Vagina (tissue), 2 donors: Measurements from ENCODE around the gene FAM3D. TPM values are rescaled to one million over a fixed set of nuclear protein-coding genes. Genes with fewer than 3 reads are reported as not detected.
A peak's percentile ranks its signal among the peaks of the same experiment; 100 is the strongest.

Experiments
- DNase-seq, 2 donors: peaks; one replicate each; pipeline ENCODE4 v3.0.0-alpha.2; 2017; ENCODE audit errors: extremely low spot score in 2 of 2
- H3K27ac ChIP-seq: fragments of 200-600 bp; sonication (generic); one replicate; pipeline ENCODE4 v1.5.1; 2019
- H3K27me3 ChIP-seq: fragments of 200-600 bp; sonication (generic); one replicate; pipeline ENCODE4 v1.5.1; 2019
- H3K36me3 ChIP-seq, 2 donors: fragments of 200-600 bp; sonication (generic); one replicate each; pipeline ENCODE4 v1.5.1; 2017 to 2019
- H3K4me1 ChIP-seq: fragments of 200-600 bp; sonication (generic); one replicate; pipeline ENCODE4 v1.5.1; 2019
- H3K4me3 ChIP-seq, 2 donors: fragments of 200-600 bp; sonication (generic); 1 replicate in 1 of 2; 2 replicates in 1 of 2; pipeline ENCODE4 v1.5.1; 2016 to 2019
- H3K9me3 ChIP-seq: fragments of 200-600 bp; sonication (generic); one replicate; pipeline ENCODE4 v1.5.1; 2019
- POLR2A ChIP-seq, 2 donors: fragments of 450-650 bp; IDR thresholded peaks; one replicate each; pipeline ENCODE4 v1.6.1; 2017; ENCODE audit warnings: antibody characterized with exemption in 2 of 2, mild to moderate bottlenecking in 2 of 2, moderate library complexity in 2 of 2
- POLR2AphosphoS5 ChIP-seq, 2 donors: sonication (generic); formaldehyde crosslinking; IDR thresholded peaks; one replicate each; pipeline ENCODE4 v1.9.0; 2017; ENCODE audit warnings: antibody characterized with exemption in 2 of 2, mild to moderate bottlenecking in 2 of 2, low read depth in 1 of 2; ENCODE audit not compliant: insufficient read depth in 1 of 2
- intact Hi-C: fragments of 100-400 bp; cut with DNase I; formaldehyde crosslinking; loops from one replicate; pipeline ENCODE4 v1.15.1; 2023
- total RNA-seq: library from RNA; depleted of rRNA; stranded (reverse); fragments of >200 nt; gene quantifications from one replicate; pipeline ENCODE4 v1.2.3, GENCODE V29; 2016
- TF ChIP-seq, protein P1 (sequence below), 3 experiments: fragments of 450-650 bp in 2 of 3; fragments of 200-600 bp in 1 of 3; sonication (generic) in 1 of 3; IDR thresholded peaks; one replicate each; pipeline ENCODE4 v1.5.1; 2017 to 2019; ENCODE audit warnings: antibody characterized with exemption in 3 of 3, mild to moderate bottlenecking in 2 of 3, moderate library complexity in 2 of 3

FAM3D gene
- total RNA-seq, 1 donor from 2014 or later, result 13.5 TPM

- no peaks in the 10 kb centered on the region for H3K9me3 ChIP-seq
- no peaks in the 10 kb centered on the region for H3K27me3 ChIP-seq
- intact Hi-C loops, result no loop called here
- no peak overlapping the region for H3K4me3 ChIP-seq
- no peaks in the 10 kb centered on the region for H3K36me3 ChIP-seq
- peaks cover 9% of the 10 kb centered on the region for H3K4me1 ChIP-seq
- no peak for DNase-seq
- no peak overlapping the region for H3K27ac ChIP-seq
- TF ChIP-seq, protein P1, sequence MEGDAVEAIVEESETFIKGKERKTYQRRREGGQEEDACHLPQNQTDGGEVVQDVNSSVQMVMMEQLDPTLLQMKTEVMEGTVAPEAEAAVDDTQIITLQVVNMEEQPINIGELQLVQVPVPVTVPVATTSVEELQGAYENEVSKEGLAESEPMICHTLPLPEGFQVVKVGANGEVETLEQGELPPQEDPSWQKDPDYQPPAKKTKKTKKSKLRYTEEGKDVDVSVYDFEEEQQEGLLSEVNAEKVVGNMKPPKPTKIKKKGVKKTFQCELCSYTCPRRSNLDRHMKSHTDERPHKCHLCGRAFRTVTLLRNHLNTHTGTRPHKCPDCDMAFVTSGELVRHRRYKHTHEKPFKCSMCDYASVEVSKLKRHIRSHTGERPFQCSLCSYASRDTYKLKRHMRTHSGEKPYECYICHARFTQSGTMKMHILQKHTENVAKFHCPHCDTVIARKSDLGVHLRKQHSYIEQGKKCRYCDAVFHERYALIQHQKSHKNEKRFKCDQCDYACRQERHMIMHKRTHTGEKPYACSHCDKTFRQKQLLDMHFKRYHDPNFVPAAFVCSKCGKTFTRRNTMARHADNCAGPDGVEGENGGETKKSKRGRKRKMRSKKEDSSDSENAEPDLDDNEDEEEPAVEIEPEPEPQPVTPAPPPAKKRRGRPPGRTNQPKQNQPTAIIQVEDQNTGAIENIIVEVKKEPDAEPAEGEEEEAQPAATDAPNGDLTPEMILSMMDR (IDR thresholded peaks at IDR 0.05), result no peak
- no peak for TF ChIP-seq POLR2AphosphoS5 (IDR thresholded peaks at IDR 0.05; ENCODE audit: insufficient read depth in 1 of 2, low read depth in 1 of 2)
Measured at GRCh38 chr3:58647381-58648141, 19.0 kb downstream of the FAM3D start.

- Histone ChIP-seq H3K27me3 (no peaks in the 10 kb centered on the region), H3K4me3 (no peak overlapping the region), H3K27ac (no peak overlapping the region), H3K4me1 (peaks cover 9% of the 10 kb centered on the region), H3K36me3 (no peaks in the 10 kb centered on the region), H3K9me3 (no peaks in the 10 kb centered on the region)
- no peak for DNase-seq
- intact Hi-C loops, result no loop called here
- TF ChIP-seq POLR2AphosphoS5 (IDR thresholded peaks at IDR 0.05; ENCODE audit: insufficient read depth in 1 of 2, low read depth in 1 of 2), result no peak
- TF ChIP-seq, protein P1 (IDR thresholded peaks at IDR 0.05), result no peak
- no peak for TF ChIP-seq POLR2A (IDR thresholded peaks at IDR 0.05)
Measured at GRCh38 chr3:58646503-58646902, 20.1 kb downstream of the FAM3D start.

- Histone ChIP-seq H3K27ac (no peak overlapping the region), H3K36me3 (no peaks in the 10 kb centered on the region), H3K27me3 (no peaks in the 10 kb centered on the region), H3K9me3 (no peaks in the 10 kb centered on the region), H3K4me3 (no peak overlapping the region), H3K4me1 (peaks cover 12% of the 10 kb centered on the region)
- DNase-seq, result no peak
- intact Hi-C loops, result no loop called here
- TF ChIP-seq, protein P1 (IDR thresholded peaks at IDR 0.05), result no peak
- TF ChIP-seq POLR2AphosphoS5 (IDR thresholded peaks at IDR 0.05; ENCODE audit: insufficient read depth in 1 of 2, low read depth in 1 of 2) (no peak), POLR2A (IDR thresholded peaks at IDR 0.05) (no peak)
Measured at GRCh38 chr3:58645726-58646125, 20.8 kb downstream of the FAM3D start.

DNA sequence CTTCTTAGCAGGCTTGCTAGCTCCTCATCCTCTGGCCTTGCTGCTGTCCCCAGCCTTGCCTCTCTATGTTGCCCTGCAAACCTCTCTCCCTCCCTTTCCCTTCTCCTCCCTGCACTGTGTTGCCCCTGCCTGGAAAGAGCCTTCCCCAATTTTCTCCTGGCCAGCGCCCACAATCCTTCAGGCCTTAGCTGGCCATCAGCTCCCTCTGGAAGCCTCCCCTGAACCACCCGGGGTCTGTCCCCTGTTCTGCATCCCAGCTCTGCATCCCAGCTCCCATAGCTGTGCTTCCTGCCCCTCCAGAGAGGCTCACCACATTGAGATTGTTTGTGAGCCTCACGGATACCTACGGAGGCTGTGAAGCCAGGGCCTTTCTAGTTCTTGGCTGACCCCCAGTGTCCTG lies 23.7 kb downstream of the FAM3D start:
- intact Hi-C loops, result no loop called here
- Histone ChIP-seq H3K36me3 (no peaks in the 10 kb centered on the region), H3K27me3 (no peaks in the 10 kb centered on the region), H3K27ac (no peak overlapping the region), H3K4me3 (no peak overlapping the region), H3K9me3 (no peaks in the 10 kb centered on the region), H3K4me1 (peaks cover 17% of the 10 kb centered on the region)
- TF ChIP-seq POLR2A (IDR thresholded peaks at IDR 0.05) (no peak), POLR2AphosphoS5 (IDR thresholded peaks at IDR 0.05; ENCODE audit: insufficient read depth in 1 of 2, low read depth in 1 of 2) (no peak)
- TF ChIP-seq, protein P1 (IDR thresholded peaks at IDR 0.05), result no peak
- no peak for DNase-seq

- Histone ChIP-seq H3K27ac (no peak overlapping the region), H3K4me3 (no peak overlapping the region), H3K36me3 (no peaks in the 10 kb centered on the region), H3K4me1 (peaks cover 7% of the 10 kb centered on the region), H3K27me3 (no peaks in the 10 kb centered on the region), H3K9me3 (no peaks in the 10 kb centered on the region)
- intact Hi-C loops, result no loop called here
- TF ChIP-seq, protein P1 (IDR thresholded peaks at IDR 0.05), result peak; percentile 51 to 68 (median 64)
- no peak for TF ChIP-seq POLR2AphosphoS5 (IDR thresholded peaks at IDR 0.05; ENCODE audit: insufficient read depth in 1 of 2, low read depth in 1 of 2)
- DNase-seq, result no peak
Measured at GRCh38 chr3:58640700-58641372, 25.7 kb downstream of the FAM3D start.
